A549 (cell line): Measurements from ENCODE around the gene ATP2C1.

Experiments
- CEBPB ChIP-seq, 2 experiments: fragments of >200 bp in 1 of 2; sonication (Bioruptor Twin) in 1 of 2; formaldehyde crosslinking in 1 of 2; IDR thresholded peaks; 2 replicates each; pipeline ENCODE4 v1.6.1; 2012 to 2016
- CHD2 ChIP-seq: fragments of 150-350 bp; IDR thresholded peaks from 2 replicates; pipeline ENCODE4 v1.6.1; 2014; ENCODE audit warnings: low read length; ENCODE audit not compliant: partially characterized antibody
- CHD4 ChIP-seq: fragments of 200-600 bp; sonication (generic); IDR thresholded peaks from 2 replicates; pipeline ENCODE4 v1.6.1; 2016; ENCODE audit warnings: antibody characterized with exemption, mild to moderate bottlenecking, borderline replicate concordance
- EP300 ChIP-seq, 2 experiments: fragments of >200 bp; sonication (Bioruptor Twin); formaldehyde crosslinking; IDR thresholded peaks; 2 replicates in 1 of 2; 3 replicates in 1 of 2; pipeline ENCODE4 v1.6.1; 2016 to 2017
- KDM1A ChIP-seq: fragments of 200-600 bp; sonication (generic); IDR thresholded peaks from 2 replicates; pipeline ENCODE4 v1.6.1; 2016; ENCODE audit warnings: low read depth, mild to moderate bottlenecking
- POLR2A ChIP-seq: IDR thresholded peaks from 2 replicates; pipeline ENCODE4 v1.6.1; 2012; ENCODE audit warnings: mild to moderate bottlenecking, low read length
- POLR2AphosphoS2 ChIP-seq: conservative IDR thresholded peaks from 2 replicates; pipeline ENCODE4 v1.6.1; 2012; ENCODE audit warnings: low read length, improper control_type of control experiment, inconsistent platforms
- RCOR1 ChIP-seq: fragments of 150-350 bp; IDR thresholded peaks from 2 replicates; pipeline ENCODE4 v1.6.1; 2014; ENCODE audit warnings: antibody characterized with exemption, low read length, low read depth
- ZC3H11A ChIP-seq: fragments of 450-650 bp; IDR thresholded peaks from 2 replicates; pipeline ENCODE4 v1.6.1; 2014; ENCODE audit warnings: antibody characterized with exemption, mild to moderate bottlenecking
- TF ChIP-seq, protein P1 (sequence below): fragments of >200 bp; sonication (Bioruptor Twin); formaldehyde crosslinking; IDR thresholded peaks from 3 replicates; pipeline ENCODE4 v1.5.1; 2016
- TF ChIP-seq, protein P2 (sequence below): IDR thresholded peaks from 2 replicates; pipeline ENCODE4 v1.6.1; 2012
- TF ChIP-seq, protein P3 (sequence below): IDR thresholded peaks from 2 replicates; pipeline ENCODE4 v1.6.1; 2012
- TF ChIP-seq, protein P4 (sequence below): fragments of 450-650 bp; IDR thresholded peaks from 2 replicates; pipeline ENCODE4 v1.6.1; 2014; ENCODE audit warnings: antibody characterized with exemption

DNA sequence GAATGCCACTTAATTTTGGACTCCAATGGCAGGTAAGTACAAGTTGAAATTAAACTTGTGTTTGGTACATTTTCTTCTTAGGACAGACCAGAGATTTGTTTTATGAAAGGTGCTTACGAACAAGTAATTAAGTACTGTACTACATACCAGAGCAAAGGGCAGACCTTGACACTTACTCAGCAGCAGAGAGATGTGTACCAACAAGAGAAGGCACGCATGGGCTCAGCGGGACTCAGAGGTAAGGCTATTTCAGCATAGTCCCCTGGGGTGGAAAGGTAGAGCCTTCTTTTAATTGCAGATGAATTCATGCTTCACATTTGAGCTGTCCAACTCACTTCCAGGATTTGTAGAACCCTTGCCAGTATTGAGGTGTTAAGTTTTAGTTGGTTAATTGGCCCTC, 81.4 kb downstream of the ATP2C1 start:
- TF ChIP-seq, protein P1, sequence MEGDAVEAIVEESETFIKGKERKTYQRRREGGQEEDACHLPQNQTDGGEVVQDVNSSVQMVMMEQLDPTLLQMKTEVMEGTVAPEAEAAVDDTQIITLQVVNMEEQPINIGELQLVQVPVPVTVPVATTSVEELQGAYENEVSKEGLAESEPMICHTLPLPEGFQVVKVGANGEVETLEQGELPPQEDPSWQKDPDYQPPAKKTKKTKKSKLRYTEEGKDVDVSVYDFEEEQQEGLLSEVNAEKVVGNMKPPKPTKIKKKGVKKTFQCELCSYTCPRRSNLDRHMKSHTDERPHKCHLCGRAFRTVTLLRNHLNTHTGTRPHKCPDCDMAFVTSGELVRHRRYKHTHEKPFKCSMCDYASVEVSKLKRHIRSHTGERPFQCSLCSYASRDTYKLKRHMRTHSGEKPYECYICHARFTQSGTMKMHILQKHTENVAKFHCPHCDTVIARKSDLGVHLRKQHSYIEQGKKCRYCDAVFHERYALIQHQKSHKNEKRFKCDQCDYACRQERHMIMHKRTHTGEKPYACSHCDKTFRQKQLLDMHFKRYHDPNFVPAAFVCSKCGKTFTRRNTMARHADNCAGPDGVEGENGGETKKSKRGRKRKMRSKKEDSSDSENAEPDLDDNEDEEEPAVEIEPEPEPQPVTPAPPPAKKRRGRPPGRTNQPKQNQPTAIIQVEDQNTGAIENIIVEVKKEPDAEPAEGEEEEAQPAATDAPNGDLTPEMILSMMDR = no peak
- TF ChIP-seq CEBPB (IDR thresholded peaks at IDR 0.05) (no peak), POLR2A (no peak), KDM1A (no peak), EP300 (IDR thresholded peaks at IDR 0.05) (no peak), RCOR1 (no peak), CHD4 (no peak), CHD2 (no peak), ZC3H11A (no peak), POLR2AphosphoS2 (no peak)
- TF ChIP-seq, protein P2, sequence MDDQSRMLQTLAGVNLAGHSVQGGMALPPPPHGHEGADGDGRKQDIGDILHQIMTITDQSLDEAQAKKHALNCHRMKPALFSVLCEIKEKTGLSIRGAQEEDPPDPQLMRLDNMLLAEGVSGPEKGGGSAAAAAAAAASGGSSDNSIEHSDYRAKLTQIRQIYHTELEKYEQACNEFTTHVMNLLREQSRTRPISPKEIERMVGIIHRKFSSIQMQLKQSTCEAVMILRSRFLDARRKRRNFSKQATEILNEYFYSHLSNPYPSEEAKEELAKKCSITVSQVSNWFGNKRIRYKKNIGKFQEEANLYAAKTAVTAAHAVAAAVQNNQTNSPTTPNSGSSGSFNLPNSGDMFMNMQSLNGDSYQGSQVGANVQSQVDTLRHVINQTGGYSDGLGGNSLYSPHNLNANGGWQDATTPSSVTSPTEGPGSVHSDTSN = no peak
- TF ChIP-seq, protein P3, sequence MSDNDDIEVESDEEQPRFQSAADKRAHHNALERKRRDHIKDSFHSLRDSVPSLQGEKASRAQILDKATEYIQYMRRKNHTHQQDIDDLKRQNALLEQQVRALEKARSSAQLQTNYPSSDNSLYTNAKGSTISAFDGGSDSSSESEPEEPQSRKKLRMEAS = no peak
- TF ChIP-seq, protein P4, sequence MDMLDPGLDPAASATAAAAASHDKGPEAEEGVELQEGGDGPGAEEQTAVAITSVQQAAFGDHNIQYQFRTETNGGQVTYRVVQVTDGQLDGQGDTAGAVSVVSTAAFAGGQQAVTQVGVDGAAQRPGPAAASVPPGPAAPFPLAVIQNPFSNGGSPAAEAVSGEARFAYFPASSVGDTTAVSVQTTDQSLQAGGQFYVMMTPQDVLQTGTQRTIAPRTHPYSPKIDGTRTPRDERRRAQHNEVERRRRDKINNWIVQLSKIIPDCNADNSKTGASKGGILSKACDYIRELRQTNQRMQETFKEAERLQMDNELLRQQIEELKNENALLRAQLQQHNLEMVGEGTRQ = no peak
